H9 (cell line): ENCODE data around the gene ZNF354C. TPM values are rescaled to one million over a fixed set of nuclear protein-coding genes. Genes with fewer than 3 reads are reported as not detected.

Source experiments
- DNase-seq: peaks from one replicate; pipeline ENCODE4 v3.0.0-alpha.2; 2017
- H2AFZ ChIP-seq: one replicate; pipeline ENCODE4 v1.6.1; 2013; ENCODE audit warnings: mild to moderate bottlenecking, low read length, control low read depth, moderate library complexity
- H2AK5ac ChIP-seq: 2 replicates; pipeline ENCODE4 v1.6.1; 2013; ENCODE audit warnings: low read length, control low read depth, mixed read lengths; ENCODE audit not compliant: insufficient read length
- H2BK120ac ChIP-seq: one replicate; pipeline ENCODE4 v1.6.1; 2013; ENCODE audit warnings: low read depth, mild to moderate bottlenecking, low read length, control low read depth, inconsistent platforms; ENCODE audit not compliant: poor library complexity, severe bottlenecking
- H2BK12ac ChIP-seq: 2 replicates; pipeline ENCODE4 v1.6.1; 2013; ENCODE audit warnings: low read length, control low read depth, mixed read lengths, low read depth; ENCODE audit not compliant: insufficient read length
- H2BK15ac ChIP-seq: 2 replicates; pipeline ENCODE4 v1.6.1; 2013; ENCODE audit warnings: low read depth, low read length, control low read depth
- H2BK20ac ChIP-seq: one replicate; pipeline ENCODE4 v1.6.1; 2013; ENCODE audit warnings: low read depth, mild to moderate bottlenecking, low read length, control low read depth, inconsistent platforms; ENCODE audit not compliant: poor library complexity, severe bottlenecking
- H2BK5ac ChIP-seq: 2 replicates; pipeline ENCODE4 v1.6.1; 2013; ENCODE audit warnings: low read length, control low read depth, mixed read lengths; ENCODE audit not compliant: insufficient read length
- H3K14ac ChIP-seq: 2 replicates; pipeline ENCODE4 v1.6.1; 2013; ENCODE audit warnings: low read length, control low read depth; ENCODE audit not compliant: insufficient read depth
- H3K18ac ChIP-seq: 2 replicates; pipeline ENCODE4 v1.6.1; 2013; ENCODE audit warnings: low read depth, mild to moderate bottlenecking, mixed read lengths, low read length, control low read depth; ENCODE audit not compliant: insufficient read length
- H3K23ac ChIP-seq: 2 replicates; pipeline ENCODE4 v1.6.1; 2013; ENCODE audit warnings: low read length, control low read depth, mixed read lengths, low read depth; ENCODE audit not compliant: insufficient read length
- H3K23me2 ChIP-seq: 2 replicates; pipeline ENCODE4 v1.6.1; 2013; ENCODE audit warnings: low read depth, mild to moderate bottlenecking, mixed read lengths, low read length, control low read depth; ENCODE audit not compliant: insufficient read length, poor library complexity, severe bottlenecking
- H3K27ac ChIP-seq: 2 replicates; pipeline ENCODE4 v1.5.1; 2013; ENCODE audit warnings: low read length, control low read depth, mixed read lengths, low read depth; ENCODE audit not compliant: insufficient read length
- H3K27me3 ChIP-seq: 2 replicates; pipeline ENCODE4 v1.6.1; 2013; ENCODE audit warnings: low read length, control low read depth, inconsistent platforms; ENCODE audit not compliant: insufficient read depth
- H3K4ac ChIP-seq: 2 replicates; pipeline ENCODE4 v1.6.1; 2013; ENCODE audit warnings: low read depth, mild to moderate bottlenecking, control low read depth, inconsistent platforms, low read length, moderate library complexity
- H3K4me1 ChIP-seq: 2 replicates; pipeline ENCODE4 v1.6.1; 2013; ENCODE audit warnings: low read length, control low read depth, inconsistent platforms; ENCODE audit not compliant: insufficient read depth
- H3K4me2 ChIP-seq: 2 replicates; pipeline ENCODE4 v1.6.1; 2013; ENCODE audit warnings: low read length, control low read depth, mixed read lengths; ENCODE audit not compliant: insufficient read length, insufficient read depth
- H3K56ac ChIP-seq: 2 replicates; pipeline ENCODE4 v1.6.1; 2013; ENCODE audit warnings: low read depth, mild to moderate bottlenecking, mixed read lengths, low read length, control low read depth; ENCODE audit not compliant: insufficient read length
- H3K79me1 ChIP-seq: 2 replicates; pipeline ENCODE4 v1.6.1; 2013; ENCODE audit warnings: low read depth, mild to moderate bottlenecking, moderate library complexity, low read length, control low read depth, inconsistent platforms; ENCODE audit not compliant: insufficient read depth, poor library complexity, severe bottlenecking
- H3K79me2 ChIP-seq: 2 replicates; pipeline ENCODE4 v1.6.1; 2013; ENCODE audit warnings: low read length, control low read depth, inconsistent platforms; ENCODE audit not compliant: insufficient read depth
- H3K9ac ChIP-seq: 2 replicates; pipeline ENCODE4 v1.6.1; 2013; ENCODE audit warnings: low read length, control low read depth, mixed read lengths; ENCODE audit not compliant: insufficient read length; ENCODE audit errors: extremely low read depth
- H3K9me3 ChIP-seq: one replicate; pipeline ENCODE4 v1.6.1; 2013; ENCODE audit warnings: low read depth, low read length, inconsistent platforms; ENCODE audit not compliant: control insufficient read depth
- H3T11ph ChIP-seq: one replicate; pipeline ENCODE4 v1.6.1; 2013; ENCODE audit warnings: mild to moderate bottlenecking, low read length, control low read depth, inconsistent platforms
- H4K20me1 ChIP-seq: one replicate; pipeline ENCODE4 v1.6.1; 2013; ENCODE audit not compliant: control insufficient read depth, insufficient read length, insufficient read depth
- H4K5ac ChIP-seq: 2 replicates; pipeline ENCODE4 v1.6.1; 2013; ENCODE audit warnings: low read depth, mild to moderate bottlenecking, mixed read lengths, low read length, control low read depth; ENCODE audit not compliant: insufficient read length
- H4K8ac ChIP-seq: replicated peaks from 2 replicates; pipeline ENCODE4 v1.6.1; 2013; ENCODE audit warnings: low read length, control low read depth, mixed read lengths, low read depth; ENCODE audit not compliant: insufficient read length
- H4K91ac ChIP-seq: 2 replicates; pipeline ENCODE4 v1.6.1; 2013; ENCODE audit warnings: low read depth, mild to moderate bottlenecking, moderate library complexity, mixed read lengths, low read length, control low read depth; ENCODE audit not compliant: insufficient read length
- H3K27ac Mint-ChIP-seq, 3 experiments: 2 replicates in 2 of 3; 3 replicates in 1 of 3; pipeline ENCODE4 v1.8.0; 2020 to 2021; ENCODE audit warnings: mixed read lengths in 3 of 3, mild to moderate bottlenecking in 1 of 3, moderate library complexity in 1 of 3
- H3K27me3 Mint-ChIP-seq: 2 replicates; pipeline ENCODE4 v1.8.0; 2021; ENCODE audit warnings: low read depth, mild to moderate bottlenecking, moderate library complexity, mixed read lengths
- H3K36me3 Mint-ChIP-seq, 3 experiments: 2 replicates in 2 of 3; 3 replicates in 1 of 3; pipeline ENCODE4 v1.8.0; 2020 to 2021; ENCODE audit warnings: low read depth in 3 of 3, mixed read lengths in 3 of 3; ENCODE audit not compliant: insufficient read depth in 1 of 3
- H3K4me1 Mint-ChIP-seq, 2 experiments: 2 replicates each; pipeline ENCODE4 v1.8.0; 2020; ENCODE audit warnings: mixed read lengths in 2 of 2
- H3K4me3 Mint-ChIP-seq, 2 experiments: 2 replicates in 1 of 2; 3 replicates in 1 of 2; pipeline ENCODE4 v1.8.0; 2020 to 2021; ENCODE audit warnings: mild to moderate bottlenecking in 2 of 2, mixed read lengths in 2 of 2, moderate library complexity in 1 of 2
- H3K9me3 Mint-ChIP-seq, 2 experiments: 2 replicates in 1 of 2; 3 replicates in 1 of 2; pipeline ENCODE4 v1.8.0; 2020; ENCODE audit warnings: mild to moderate bottlenecking in 2 of 2, mixed read lengths in 2 of 2, moderate library complexity in 1 of 2
- WGBS: extraction: QIAGEN DNeasy Blood & Tissue Kit; methylation state at CpG from one replicate; pipeline ENCODE4 v1.1.7; 2013; ENCODE audit warnings: missing lambda C conversion rate, low lambda C conversion rate, mixed read lengths; ENCODE audit not compliant: insufficient read length; ENCODE audit errors: extremely low coverage; 5-methylcytosine and 5-hydroxymethylcytosine counted together
- total RNA-seq: library from RNA; stranded (reverse); gene quantifications from 2 replicates; pipeline ENCODE4 v1.2.1, GENCODE V29; 2021
- TF ChIP-seq, protein P1 (sequence below): fragments of 200-600 bp; sonication (generic); conservative IDR thresholded peaks from 3 replicates; pipeline ENCODE4 v1.8.0; 2021; ENCODE audit warnings: antibody characterized with exemption, mild to moderate bottlenecking

The ZNF354C gene
- total RNA-seq, 1 experiment from 2014 or later: 5.4 TPM

DNA sequence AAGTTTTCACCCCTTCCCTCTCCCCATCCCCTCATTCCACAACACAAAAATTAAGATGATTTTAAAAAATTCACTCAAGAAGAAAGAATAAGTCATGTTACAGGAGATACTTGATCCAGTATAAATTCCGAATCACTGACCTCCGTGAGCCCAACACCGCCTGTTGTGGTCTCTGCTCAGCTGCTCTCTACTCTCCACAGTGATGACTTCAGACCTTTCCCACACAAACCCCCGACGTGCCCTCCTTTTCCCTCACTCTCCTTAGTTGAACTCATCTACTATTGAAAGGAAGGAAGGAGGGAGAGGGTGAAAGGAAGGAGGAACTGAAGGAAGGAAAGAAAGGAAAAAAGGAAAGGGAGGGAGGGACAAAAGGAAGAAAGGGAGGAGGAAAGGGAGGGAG lies 55.1 kb downstream of the ZNF354C start:
- TF ChIP-seq, protein P1, sequence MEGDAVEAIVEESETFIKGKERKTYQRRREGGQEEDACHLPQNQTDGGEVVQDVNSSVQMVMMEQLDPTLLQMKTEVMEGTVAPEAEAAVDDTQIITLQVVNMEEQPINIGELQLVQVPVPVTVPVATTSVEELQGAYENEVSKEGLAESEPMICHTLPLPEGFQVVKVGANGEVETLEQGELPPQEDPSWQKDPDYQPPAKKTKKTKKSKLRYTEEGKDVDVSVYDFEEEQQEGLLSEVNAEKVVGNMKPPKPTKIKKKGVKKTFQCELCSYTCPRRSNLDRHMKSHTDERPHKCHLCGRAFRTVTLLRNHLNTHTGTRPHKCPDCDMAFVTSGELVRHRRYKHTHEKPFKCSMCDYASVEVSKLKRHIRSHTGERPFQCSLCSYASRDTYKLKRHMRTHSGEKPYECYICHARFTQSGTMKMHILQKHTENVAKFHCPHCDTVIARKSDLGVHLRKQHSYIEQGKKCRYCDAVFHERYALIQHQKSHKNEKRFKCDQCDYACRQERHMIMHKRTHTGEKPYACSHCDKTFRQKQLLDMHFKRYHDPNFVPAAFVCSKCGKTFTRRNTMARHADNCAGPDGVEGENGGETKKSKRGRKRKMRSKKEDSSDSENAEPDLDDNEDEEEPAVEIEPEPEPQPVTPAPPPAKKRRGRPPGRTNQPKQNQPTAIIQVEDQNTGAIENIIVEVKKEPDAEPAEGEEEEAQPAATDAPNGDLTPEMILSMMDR: no peak
- H4K91ac ChIP-seq: no peak overlapping the region
- H2BK12ac ChIP-seq: no peak overlapping the region
- H3K4me1 ChIP-seq: no peaks in the 10 kb centered on the region
- no peaks in the 10 kb centered on the region for H3K79me2 ChIP-seq
- H3K4ac ChIP-seq: no peak overlapping the region
- no peak overlapping the region for H4K8ac ChIP-seq
- H3K56ac ChIP-seq: no peak overlapping the region
- no peak overlapping the region for H3K9ac ChIP-seq
- no CpG with 5 or more reads among the region's 5 CpGs for WGBS
- H4K5ac ChIP-seq: no peak overlapping the region
- no peak overlapping the region for H2AFZ ChIP-seq
- H3K9me3 Mint-ChIP-seq: peaks cover 87 to 91% of the 10 kb centered on the region in 2 experiments
- no peak overlapping the region for H2BK20ac ChIP-seq
- no peak overlapping the region for H3K27ac ChIP-seq
- no peaks in the 10 kb centered on the region for H3K27me3 ChIP-seq
- H2BK15ac ChIP-seq: no peak overlapping the region
- H2AK5ac ChIP-seq: no peak overlapping the region
- DNase-seq: no peak
- no peak overlapping the region for H3K14ac ChIP-seq
- peaks cover 7 to 18% (median 13%) of the 10 kb centered on the region in 3 experiments for H3K36me3 Mint-ChIP-seq
- H3K23ac ChIP-seq: no peak overlapping the region
- no peaks in the 10 kb centered on the region for H3K4me1 Mint-ChIP-seq
- no peak overlapping the region; a peak in 1 of 5 replicates for H3K4me3 Mint-ChIP-seq
- H3K23me2 ChIP-seq: no peaks in the 10 kb centered on the region
- no peak overlapping the region for H2BK120ac ChIP-seq
- H3K27me3 Mint-ChIP-seq: peaks cover 19% of the 10 kb centered on the region
- H3T11ph ChIP-seq: no peak overlapping the region
- H3K9me3 ChIP-seq: peaks cover 24% of the 10 kb centered on the region
- H2BK5ac ChIP-seq: no peak overlapping the region
- no peak overlapping the region for H3K18ac ChIP-seq
- no peaks in the 10 kb centered on the region for H4K20me1 ChIP-seq
- no peak overlapping the region for H3K4me2 ChIP-seq
- no peak overlapping the region for H3K27ac Mint-ChIP-seq
- no peaks in the 10 kb centered on the region for H3K79me1 ChIP-seq
